GM10266 (cell line): ENCODE data around the gene MYO16.

Source experiments
- DNase-seq: peaks from one replicate; pipeline ENCODE4 v3.0.0; 2012; ENCODE audit errors: extremely low spot score
- CTCF ChIP-seq: IDR thresholded peaks from 2 replicates; pipeline ENCODE4 v1.5.1; 2012; ENCODE audit warnings: mild to moderate bottlenecking, low read depth; ENCODE audit not compliant: control insufficient read depth, insufficient read depth; ENCODE audit errors: missing control alignments

The MYO16 gene

GRCh38 chr13:109152941-109153340 lies 523.5 kb downstream of the MYO16 start:
- TF ChIP-seq CTCF = no peak
- DNase-seq = no peak

- TF ChIP-seq CTCF = no peak
- DNase-seq = no peak
Observed at GRCh38 chr13:109154146-109154545, 524.7 kb downstream of the MYO16 start.

GRCh38 chr13:109154546-109154945 lies 525.1 kb downstream of the MYO16 start:
- no peak for TF ChIP-seq CTCF
- no peak for DNase-seq

- TF ChIP-seq CTCF = no peak
- DNase-seq = no peak
Observed at GRCh38 chr13:109154966-109155761, 525.8 kb downstream of the MYO16 start.

- no peak for TF ChIP-seq CTCF
- no peak for DNase-seq
Observed at GRCh38 chr13:109156181-109156935, 526.9 kb downstream of the MYO16 start.

- TF ChIP-seq CTCF = no peak
Observed at GRCh38 chr13:109157275-109157674, 527.9 kb downstream of the MYO16 start.

GRCh38 chr13:109158383-109158782 lies 529.0 kb downstream of the MYO16 start:
- DNase-seq = no peak
- TF ChIP-seq CTCF = no peak

More at GRCh38 chr13:109157275-109157674, 527.9 kb downstream of the MYO16 start:
- no peak for DNase-seq
